Activated CD4-positive, alpha-beta T cell treated with anti-CD3 and anti-CD28 coated beads, Interleukin-2, amount 10 ng/mL, durations not matched to agents 7 days and 5 days (primary cell): ENCODE measurements around the gene H3-3A. TPM values are rescaled to one million over a fixed set of nuclear protein-coding genes. Genes with fewer than 3 reads are reported as not detected.

Experiments
- CTCF ChIA-PET: fragments of 350-600 bp; sonication (Branson Sonifier 250); formaldehyde crosslinking; loops from one replicate; lab custom pipeline; 2021; ENCODE audit warnings: antibody characterized with exemption; lab: Charles Lee
- POLR2A ChIA-PET: fragments of 350-600 bp; sonication (Branson Sonifier 250); formaldehyde crosslinking; loops from one replicate; lab custom pipeline; 2021; ENCODE audit warnings: antibody characterized with exemption; lab: Charles Lee
- DNase-seq: peaks from one replicate; pipeline ENCODE4 v3.0.0-alpha.2; 2020
- H3K27ac Mint-ChIP-seq: one replicate; pipeline ENCODE4 v1.8.0; 2021; ENCODE audit warnings: mild to moderate bottlenecking, moderate library complexity, mixed read lengths
- H3K27me3 Mint-ChIP-seq: one replicate; pipeline ENCODE4 v1.8.0; 2021; ENCODE audit warnings: mixed read lengths
- H3K36me3 Mint-ChIP-seq: one replicate; pipeline ENCODE4 v1.8.0; 2021; ENCODE audit warnings: low read depth, mixed read lengths
- H3K4me1 Mint-ChIP-seq: one replicate; pipeline ENCODE4 v1.8.0; 2021; ENCODE audit warnings: mixed read lengths
- H3K4me3 Mint-ChIP-seq: one replicate; pipeline ENCODE4 v1.8.0; 2021; ENCODE audit warnings: mild to moderate bottlenecking, moderate library complexity, mixed read lengths
- H3K9me3 Mint-ChIP-seq: one replicate; pipeline ENCODE4 v1.8.0; 2021; ENCODE audit warnings: mixed read lengths
- total RNA-seq, 2 experiments: library from RNA; stranded (reverse); gene quantifications; one replicate each; pipeline ENCODE4 v1.2.3, GENCODE V29; 2021

Gene H3-3A
- total RNA-seq, 2 experiments from 2014 or later = 651 to 657 TPM

- Mint-ChIP-seq H3K4me1 (no peaks in the 10 kb centered on the region), H3K36me3 (no peaks in the 10 kb centered on the region), H3K9me3 (no peaks in the 10 kb centered on the region), H3K4me3 (no peak overlapping the region), H3K27me3 (peaks cover 11% of the 10 kb centered on the region), H3K27ac (no peak overlapping the region)
- no peak for DNase-seq
- ChIA-PET CTCF (interaction anchor here (1.5 to 4.1 kb wide), 3 partner anchors 10 to 31 kb away, joined by 6 to 23 read pairs (median 22); no protein-coding TSS in a partner anchor), POLR2A (no interaction called here)
These were observed 31.9 kb downstream of the H3-3A start for GRCh38 chr1:226094451-226094850.

- Mint-ChIP-seq H3K9me3 (no peaks in the 10 kb centered on the region), H3K4me1 (peaks cover 5% of the 10 kb centered on the region), H3K27ac (no peak overlapping the region), H3K36me3 (no peaks in the 10 kb centered on the region), H3K27me3 (peaks cover 13% of the 10 kb centered on the region), H3K4me3 (no peak overlapping the region)
- ChIA-PET POLR2A (no interaction called here), CTCF (interaction anchor here (0.9 to 4.1 kb wide), 4 partner anchors 11 to 29 kb away, joined by 3 to 23 read pairs (median 12); no protein-coding TSS in a partner anchor)
- DNase-seq = no peak
These were observed 32.8 kb downstream of the H3-3A start for GRCh38 chr1:226095286-226095685.

GRCh38 chr1:226097866-226098625, 35.5 kb downstream of the H3-3A start:
- CTCF ChIA-PET = interaction anchor here (0.7 to 3.1 kb wide), 5 partner anchors 11 to 52 kb away, joined by 3 to 16 read pairs (median 3); no protein-coding TSS in a partner anchor
- H3K9me3 Mint-ChIP-seq = no peaks in the 10 kb centered on the region
- no peak overlapping the region for H3K4me3 Mint-ChIP-seq
- H3K27me3 Mint-ChIP-seq = peaks cover 11% of the 10 kb centered on the region
- POLR2A ChIA-PET = no interaction called here
- no peak for DNase-seq
- no peaks in the 10 kb centered on the region for H3K36me3 Mint-ChIP-seq
- no peak overlapping the region for H3K27ac Mint-ChIP-seq
- H3K4me1 Mint-ChIP-seq = peaks cover 15% of the 10 kb centered on the region

- Mint-ChIP-seq H3K9me3 (no peaks in the 10 kb centered on the region), H3K4me1 (peaks cover 15% of the 10 kb centered on the region), H3K27ac (no peak overlapping the region), H3K27me3 (peaks cover 11% of the 10 kb centered on the region), H3K4me3 (no peak overlapping the region), H3K36me3 (no peaks in the 10 kb centered on the region)
- CTCF ChIA-PET = interaction anchor here (0.6 to 3.1 kb wide), 6 partner anchors 10 to 309 kb away, joined by 3 to 16 read pairs (median 3); partner anchors contain the start of gene PARP1
- no peak for DNase-seq
- POLR2A ChIA-PET = no interaction called here
These were observed 36.6 kb downstream of the H3-3A start for GRCh38 chr1:226098870-226099835.

GRCh38 chr1:226100436-226101391, 38.2 kb downstream of the H3-3A start:
- Mint-ChIP-seq H3K36me3 (no peaks in the 10 kb centered on the region), H3K27me3 (peaks cover 6% of the 10 kb centered on the region), H3K27ac (peak overlapping the region; percentile 55), H3K4me3 (peak overlapping the region; percentile 79), H3K4me1 (peaks cover 15% of the 10 kb centered on the region), H3K9me3 (no peaks in the 10 kb centered on the region)
- peak; percentile 37 for DNase-seq
- ChIA-PET CTCF (interaction anchor here (0.7 to 3.3 kb wide), 3 partner anchors 9 to 616 kb away, joined by 3 to 13 read pairs (median 6); no protein-coding TSS in a partner anchor), POLR2A (interaction anchor here (1.2 kb wide), 1 partner anchor 101 kb away, joined by 4 read pairs; the partner anchor contains the start of gene SDE2)

GRCh38 chr1:226104671-226105121, 42.2 kb downstream of the H3-3A start:
- H3K27me3 Mint-ChIP-seq = peaks cover 7% of the 10 kb centered on the region
- POLR2A ChIA-PET = no interaction called here
- no peaks in the 10 kb centered on the region for H3K36me3 Mint-ChIP-seq
- CTCF ChIA-PET = interaction anchor here (1.1 kb wide), 1 partner anchor 20 kb away, joined by 3 read pairs; no protein-coding TSS in a partner anchor
- H3K27ac Mint-ChIP-seq = no peak overlapping the region
- peaks cover 25% of the 10 kb centered on the region for H3K4me1 Mint-ChIP-seq
- no peaks in the 10 kb centered on the region for H3K9me3 Mint-ChIP-seq
- no peak overlapping the region for H3K4me3 Mint-ChIP-seq
- DNase-seq = no peak

- Mint-ChIP-seq H3K36me3 (no peaks in the 10 kb centered on the region), H3K4me3 (no peak overlapping the region), H3K27ac (no peak overlapping the region), H3K4me1 (peaks cover 20% of the 10 kb centered on the region), H3K27me3 (peaks cover 5% of the 10 kb centered on the region), H3K9me3 (no peaks in the 10 kb centered on the region)
- ChIA-PET CTCF (interaction anchor here (0.6 to 2.4 kb wide), 4 partner anchors 9 to 29 kb away, joined by 3 to 6 read pairs (median 4); no protein-coding TSS in a partner anchor), POLR2A (no interaction called here)
- DNase-seq = no peak
These were observed 45.2 kb downstream of the H3-3A start for GRCh38 chr1:226107471-226108460.

GRCh38 chr1:226108935-226109828, 46.7 kb downstream of the H3-3A start:
- Mint-ChIP-seq H3K27me3 (peaks cover 7% of the 10 kb centered on the region), H3K4me3 (peak overlapping the region; percentile 92), H3K9me3 (no peaks in the 10 kb centered on the region), H3K27ac (peak overlapping the region; percentile 91), H3K4me1 (peaks cover 20% of the 10 kb centered on the region), H3K36me3 (no peaks in the 10 kb centered on the region)
- ChIA-PET CTCF (interaction anchor here (0.6 to 2.4 kb wide), 8 partner anchors 8 to 44 kb away, joined by 3 to 6 read pairs (median 4); no protein-coding TSS in a partner anchor), POLR2A (no interaction called here)
- DNase-seq = no peak

GRCh38 chr1:226109829-226110248, 47.3 kb downstream of the H3-3A start:
- Mint-ChIP-seq H3K27ac (peak overlapping the region; percentile 91), H3K4me3 (peak overlapping the region; percentile 92), H3K27me3 (peaks cover 7% of the 10 kb centered on the region), H3K36me3 (no peaks in the 10 kb centered on the region), H3K4me1 (peaks cover 20% of the 10 kb centered on the region), H3K9me3 (no peaks in the 10 kb centered on the region)
- POLR2A ChIA-PET = no interaction called here
- DNase-seq = peak; percentile 83
- CTCF ChIA-PET = interaction anchor here (1.1 to 2.4 kb wide), 8 partner anchors 9 to 47 kb away, joined by 3 to 10 read pairs (median 4); partner anchors contain the start of gene H3-3A
